Astrocyte (in vitro differentiated cells and primary cell): ENCODE measurements around the gene SYT8.

Source experiments
- EZH2 ChIP-seq: IDR thresholded peaks from 2 replicates; pipeline ENCODE4 v1.6.1; 2012; ENCODE audit warnings: mild to moderate bottlenecking, low read length, inconsistent platforms; ENCODE audit not compliant: insufficient read depth
- TF ChIP-seq, protein P1 (sequence below): IDR thresholded peaks from 2 replicates; pipeline ENCODE4 v1.5.1; 2011; ENCODE audit warnings: low read depth, mild to moderate bottlenecking, inconsistent platforms, low read length, moderate library complexity; ENCODE audit not compliant: insufficient read depth

DNA sequence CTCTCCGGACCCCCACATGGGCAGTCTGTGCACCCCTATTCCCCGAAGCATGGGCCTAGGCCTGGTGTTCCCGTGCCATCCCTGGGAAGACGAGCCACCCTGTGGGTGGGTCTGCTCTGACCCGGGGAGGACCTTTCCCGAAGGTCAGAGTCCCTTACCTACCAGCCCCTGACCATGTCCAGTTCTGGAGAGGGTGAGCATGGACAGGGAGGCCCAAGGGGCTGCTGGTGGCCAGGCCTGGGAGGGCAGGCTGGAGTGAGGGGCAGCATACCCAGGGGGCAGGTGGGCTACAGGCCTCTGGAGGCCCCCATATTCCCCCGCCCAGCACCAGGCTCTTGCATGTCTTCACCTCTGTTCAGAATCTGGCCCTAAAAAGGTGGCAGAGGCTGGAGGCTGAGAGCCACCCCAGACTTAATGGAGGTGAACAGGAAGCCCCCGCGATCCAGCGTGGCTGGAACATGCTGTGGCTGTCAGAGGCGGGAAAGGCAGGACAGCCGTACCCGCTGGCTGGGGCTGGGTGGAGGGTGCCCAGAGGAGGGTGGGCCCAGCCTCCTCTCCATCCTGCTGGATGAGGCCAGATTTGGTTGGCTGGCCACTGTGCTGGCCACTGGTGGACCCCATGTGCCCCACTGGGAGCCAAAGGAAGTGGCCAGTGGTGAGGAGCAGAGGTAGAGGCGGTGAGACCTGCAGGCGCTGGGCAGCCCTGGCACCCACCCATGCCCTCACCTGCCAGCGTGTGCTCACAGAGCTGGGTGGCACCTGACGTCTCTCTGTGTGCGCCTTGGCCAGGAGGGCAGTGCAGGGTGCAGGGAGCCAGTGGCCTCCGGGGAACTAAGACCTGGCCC, 11.2 kb upstream of the SYT8 start:
- TF ChIP-seq, protein P1, sequence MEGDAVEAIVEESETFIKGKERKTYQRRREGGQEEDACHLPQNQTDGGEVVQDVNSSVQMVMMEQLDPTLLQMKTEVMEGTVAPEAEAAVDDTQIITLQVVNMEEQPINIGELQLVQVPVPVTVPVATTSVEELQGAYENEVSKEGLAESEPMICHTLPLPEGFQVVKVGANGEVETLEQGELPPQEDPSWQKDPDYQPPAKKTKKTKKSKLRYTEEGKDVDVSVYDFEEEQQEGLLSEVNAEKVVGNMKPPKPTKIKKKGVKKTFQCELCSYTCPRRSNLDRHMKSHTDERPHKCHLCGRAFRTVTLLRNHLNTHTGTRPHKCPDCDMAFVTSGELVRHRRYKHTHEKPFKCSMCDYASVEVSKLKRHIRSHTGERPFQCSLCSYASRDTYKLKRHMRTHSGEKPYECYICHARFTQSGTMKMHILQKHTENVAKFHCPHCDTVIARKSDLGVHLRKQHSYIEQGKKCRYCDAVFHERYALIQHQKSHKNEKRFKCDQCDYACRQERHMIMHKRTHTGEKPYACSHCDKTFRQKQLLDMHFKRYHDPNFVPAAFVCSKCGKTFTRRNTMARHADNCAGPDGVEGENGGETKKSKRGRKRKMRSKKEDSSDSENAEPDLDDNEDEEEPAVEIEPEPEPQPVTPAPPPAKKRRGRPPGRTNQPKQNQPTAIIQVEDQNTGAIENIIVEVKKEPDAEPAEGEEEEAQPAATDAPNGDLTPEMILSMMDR = no peak
- TF ChIP-seq EZH2 = no peak
